GM19193 (cell line): ENCODE results near the gene SHISA6.

ENCODE experiments used
- POLR2A ChIP-seq: IDR thresholded peaks from 4 replicates; pipeline ENCODE4 v1.6.1; 2011; ENCODE audit not compliant: insufficient read depth, insufficient read length; ENCODE audit errors: extremely low read depth

SHISA6 gene

DNA sequence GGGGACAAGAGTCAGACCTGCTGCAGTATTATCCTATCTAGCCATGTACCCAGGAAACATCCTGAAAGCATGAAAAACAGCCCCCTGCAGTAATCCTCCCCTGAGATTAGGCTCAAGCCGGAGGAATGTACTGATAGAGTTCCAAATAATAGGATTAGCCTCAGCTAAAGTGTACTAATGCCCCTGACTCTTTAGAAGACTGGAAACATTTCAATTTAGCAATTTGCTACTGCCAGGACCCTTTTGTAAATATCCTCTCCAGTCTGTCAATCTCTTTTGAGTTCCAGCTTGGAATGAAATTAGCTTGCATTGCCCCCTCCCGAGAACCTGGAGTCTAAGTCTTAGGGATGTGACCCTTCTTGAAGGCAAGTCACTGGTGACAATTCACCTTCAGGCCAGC lies 246.5 kb downstream of the SHISA6 start:
- TF ChIP-seq POLR2A = no peak

- TF ChIP-seq POLR2A = no peak
These were observed 247.4 kb downstream of the SHISA6 start for GRCh38 chr17:11488407-11488806.

GRCh38 chr17:11490171-11490755 lies 249.2 kb downstream of the SHISA6 start:
- no peak for TF ChIP-seq POLR2A

DNA sequence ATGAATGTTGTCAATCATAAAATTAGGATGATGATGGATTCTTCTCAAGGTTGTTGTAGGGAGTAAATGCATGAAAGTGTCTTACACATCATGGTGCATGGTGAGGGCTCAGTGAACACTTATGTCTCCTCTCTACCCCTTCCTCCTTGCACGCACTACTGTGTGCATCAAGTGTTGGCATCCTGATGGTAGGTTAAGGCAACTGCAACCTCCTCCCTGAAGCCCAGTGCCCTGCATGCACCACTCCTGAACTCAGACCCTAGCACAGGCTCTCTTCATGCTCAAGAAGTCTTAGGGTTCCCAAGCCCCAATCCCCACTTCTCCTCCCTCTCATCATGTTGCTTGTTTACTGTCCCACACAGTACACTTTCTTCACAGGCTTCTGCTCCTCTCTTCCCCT lies 251.5 kb downstream of the SHISA6 start:
- no peak for TF ChIP-seq POLR2A

- TF ChIP-seq POLR2A = no peak
These were observed 252.9 kb downstream of the SHISA6 start for GRCh38 chr17:11493936-11494335.

GRCh38 chr17:11495613-11496012 lies 254.6 kb downstream of the SHISA6 start:
- TF ChIP-seq POLR2A = no peak

DNA sequence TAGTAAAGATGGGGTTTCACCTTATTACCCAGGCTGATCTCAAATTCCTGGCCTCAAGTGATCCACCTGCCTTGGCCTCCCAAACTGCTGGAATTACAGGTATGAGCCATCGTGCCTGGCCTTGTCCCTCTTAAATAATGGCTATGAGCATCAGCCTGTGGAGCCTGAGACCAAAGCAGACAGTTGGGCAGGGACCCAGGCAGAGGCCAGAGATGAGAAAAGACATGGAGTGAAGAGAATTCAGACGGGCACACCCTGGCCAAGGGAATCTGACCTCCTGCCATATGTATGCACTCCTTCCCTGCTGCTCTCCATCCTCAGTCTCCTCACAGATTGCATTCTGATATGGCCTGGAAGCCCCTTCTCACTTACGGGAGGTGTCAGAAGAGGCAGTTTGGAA lies 258.9 kb downstream of the SHISA6 start:
- TF ChIP-seq POLR2A = no peak

DNA sequence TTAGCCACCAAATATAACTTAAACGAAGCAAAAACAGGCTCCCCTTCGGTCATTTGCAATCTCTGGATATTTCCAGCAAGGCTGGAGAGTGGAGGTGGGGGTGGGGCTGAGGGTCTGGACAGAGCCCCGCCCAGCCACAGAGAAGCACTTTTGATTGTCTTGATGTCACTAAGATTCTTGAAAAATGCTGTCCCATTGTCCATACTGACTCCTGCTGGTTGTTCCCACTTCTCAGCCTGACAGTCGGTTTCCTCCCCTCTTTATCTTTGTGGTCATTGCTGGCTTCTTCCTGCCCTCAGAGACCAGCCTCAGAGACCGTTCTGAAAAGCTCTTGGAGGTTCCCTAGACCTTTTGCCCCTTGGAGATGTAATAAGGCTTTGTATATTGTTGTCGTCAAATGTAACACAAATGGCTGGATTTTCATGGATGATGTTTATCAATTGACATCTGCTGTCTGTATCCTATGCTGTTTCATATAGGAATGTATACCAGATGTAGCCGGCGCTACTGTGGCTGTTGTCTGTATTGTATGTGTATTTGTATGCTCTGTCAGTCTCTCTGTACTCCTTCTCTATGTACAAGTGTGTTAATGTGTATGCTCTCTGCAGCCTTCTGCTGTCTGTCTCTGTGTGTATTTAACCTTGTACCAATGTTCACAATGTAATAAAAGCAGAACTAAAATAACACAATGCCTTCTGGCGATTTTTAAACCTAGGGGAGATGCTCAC lies 262.5 kb downstream of the SHISA6 start:
- no peak for TF ChIP-seq POLR2A

DNA sequence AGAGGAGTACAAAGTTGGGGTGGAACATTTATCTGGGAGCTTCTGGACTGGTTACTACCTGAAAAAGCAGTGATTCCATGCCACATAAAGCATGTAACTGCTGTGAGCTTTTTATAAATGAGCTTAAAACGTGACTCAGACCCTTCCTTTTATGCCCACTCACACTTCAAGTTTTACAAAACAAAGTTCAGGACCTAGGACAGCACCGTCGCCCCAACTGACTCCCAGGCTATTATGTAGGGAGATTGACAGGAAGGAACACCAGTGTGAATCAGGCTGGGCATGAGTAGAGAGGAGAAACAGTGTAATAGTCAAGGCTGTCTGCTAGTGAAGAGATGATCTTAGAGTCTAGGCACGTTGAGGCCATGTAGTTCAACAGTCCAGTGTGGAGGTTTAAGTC lies 265.6 kb downstream of the SHISA6 start:
- TF ChIP-seq POLR2A = no peak

DNA sequence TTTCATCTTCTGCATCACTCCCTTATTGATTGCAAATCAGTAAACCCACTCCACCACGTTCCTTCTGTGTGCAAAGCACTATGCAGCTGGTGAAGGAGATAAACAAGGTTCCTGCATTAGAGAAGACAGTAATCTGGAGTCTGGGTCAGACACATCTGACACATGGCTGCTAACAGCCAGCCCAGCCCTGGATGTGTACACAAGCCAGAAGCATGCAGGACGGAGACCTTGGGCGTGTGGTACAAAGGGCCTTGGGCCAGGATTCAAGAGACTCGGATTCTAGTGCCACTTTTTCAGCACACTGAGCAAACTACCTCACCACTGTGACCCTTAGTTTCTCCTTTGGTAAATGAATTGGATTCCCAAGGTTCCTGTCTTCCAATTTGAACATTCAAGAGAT lies 270.7 kb downstream of the SHISA6 start:
- no peak for TF ChIP-seq POLR2A

DNA sequence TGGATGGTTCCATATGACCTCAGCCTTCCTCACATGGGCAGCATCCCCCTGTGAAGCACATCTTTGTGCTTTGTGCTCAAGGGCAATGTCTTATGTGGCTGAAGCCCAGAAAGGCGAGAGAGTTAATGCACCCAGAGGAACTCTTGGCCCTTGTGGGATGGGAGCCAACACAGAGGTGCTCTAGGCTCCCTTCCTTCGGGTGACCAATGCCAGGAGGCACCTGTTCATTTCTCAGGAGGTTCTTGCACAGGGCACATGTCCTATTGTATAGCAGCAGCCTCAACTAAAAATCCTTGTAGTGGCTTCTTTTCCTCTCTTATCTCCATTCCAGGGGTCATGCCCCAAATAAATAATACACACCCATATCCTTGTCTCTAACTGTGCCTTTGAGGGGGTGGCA lies 273.6 kb downstream of the SHISA6 start:
- no peak for TF ChIP-seq POLR2A

GRCh38 chr17:11514981-11515680 lies 274.1 kb downstream of the SHISA6 start:
- TF ChIP-seq POLR2A = no peak

GRCh38 chr17:11515901-11516300 lies 274.9 kb downstream of the SHISA6 start:
- no peak for TF ChIP-seq POLR2A

- no peak for TF ChIP-seq POLR2A
These were observed 294.2 kb downstream of the SHISA6 start for GRCh38 chr17:11535231-11535630.

- TF ChIP-seq POLR2A = no peak
These were observed 297.4 kb downstream of the SHISA6 start for GRCh38 chr17:11538366-11538765.

GRCh38 chr17:11539637-11540036 lies 298.6 kb downstream of the SHISA6 start:
- no peak for TF ChIP-seq POLR2A

- TF ChIP-seq POLR2A = no peak
These were observed 304.0 kb downstream of the SHISA6 start for GRCh38 chr17:11545002-11545401.

- no peak for TF ChIP-seq POLR2A
These were observed 304.7 kb downstream of the SHISA6 start for GRCh38 chr17:11545696-11546095.
